Spinal cord (tissue), 10 donors: Measurements from ENCODE around the gene SLX1A. TPM values are rescaled to one million over a fixed set of nuclear protein-coding genes. Genes with fewer than 3 reads are reported as not detected.
"Not testable (repeated sequence)": the region's sequence is repeated elsewhere in the genome, so short reads cannot be mapped to it uniquely, and the experiment has no call there.

ENCODE experiments used
- DNase-seq, 6 donors: peaks; one replicate each; pipeline versions ENCODE4 v3.0.0 to v3.0.0-alpha.2; 2013 to 2015; ENCODE audit warnings: low spot score in 6 of 6, low read depth in 4 of 6
- H3K27ac ChIP-seq: one replicate; pipeline ENCODE4 v1.5.1; 2013; ENCODE audit warnings: low read depth, low read length, control low read depth
- H3K27me3 ChIP-seq: one replicate; pipeline ENCODE4 v1.6.1; 2013; ENCODE audit warnings: low read length; ENCODE audit not compliant: control insufficient read depth, insufficient read depth
- H3K36me3 ChIP-seq: one replicate; pipeline ENCODE4 v1.6.1; 2013; ENCODE audit warnings: low read length; ENCODE audit not compliant: control insufficient read depth, insufficient read depth
- H3K4me1 ChIP-seq: one replicate; pipeline ENCODE4 v1.6.1; 2013; ENCODE audit warnings: low read length; ENCODE audit not compliant: control insufficient read depth, insufficient read depth
- H3K4me3 ChIP-seq: one replicate; pipeline ENCODE4 v1.5.1; 2013; ENCODE audit warnings: low read depth, low read length, control low read depth
- H3K9me3 ChIP-seq: one replicate; pipeline ENCODE4 v1.6.1; 2013; ENCODE audit warnings: low read length; ENCODE audit not compliant: control insufficient read depth, insufficient read depth
- WGBS: methylation state at CpG from one replicate; pipeline ENCODE4 v1.1.5; 2013; ENCODE audit warnings: missing lambda C conversion rate; ENCODE audit not compliant: insufficient coverage; 5-methylcytosine and 5-hydroxymethylcytosine counted together
- polyA plus RNA-seq, 2 donors: library from polyadenylated mRNA; unstranded; fragments of 120-200 nt; gene quantifications; one replicate each; pipeline ENCODE4 v1.2.1, GENCODE V29; 2013; ENCODE audit not compliant: insufficient read length in 2 of 2
- total RNA-seq, 2 donors: library from RNA; depleted of rRNA in 1 of 2; stranded (reverse); fragments of 120-200 nt in 1 of 2; fragments of >200 nt in 1 of 2; gene quantifications; one replicate each; pipeline versions ENCODE4 v1.2.3 to v1.2.4, GENCODE V29; 2013 to 2014
- donor health status: healthy.

SLX1A gene
- total and polyA plus RNA-seq, 4 donors = 4.5 to 47.2 (median 28.2) TPM

- no peak overlapping the region for H3K4me3 ChIP-seq
- peaks cover 35% of the 10 kb centered on the region for H3K36me3 ChIP-seq
- no peak for DNase-seq
- no peak overlapping the region for H3K27ac ChIP-seq
- H3K9me3 ChIP-seq = no peaks in the 10 kb centered on the region
- H3K4me1 ChIP-seq = peaks cover 37% of the 10 kb centered on the region
- 93% methylated on average over 16 of the region's 23 CpGs for WGBS
- no peaks in the 10 kb centered on the region for H3K27me3 ChIP-seq
Measured at GRCh38 chr16:30187971-30188561, 5.6 kb upstream of the SLX1A start.

- Histone ChIP-seq H3K36me3 (peaks cover 22% of the 10 kb centered on the region), H3K4me1 (peaks cover 13% of the 10 kb centered on the region)
- not testable (repeated sequence) for H3K4me3 ChIP-seq, DNase-seq, H3K9me3 ChIP-seq, H3K27me3 ChIP-seq, H3K27ac ChIP-seq
- WGBS = no CpG with 5 or more reads among the region's 12 CpGs
Measured at GRCh38 chr16:30191158-30191557, 2.5 kb upstream of the SLX1A start.

DNA sequence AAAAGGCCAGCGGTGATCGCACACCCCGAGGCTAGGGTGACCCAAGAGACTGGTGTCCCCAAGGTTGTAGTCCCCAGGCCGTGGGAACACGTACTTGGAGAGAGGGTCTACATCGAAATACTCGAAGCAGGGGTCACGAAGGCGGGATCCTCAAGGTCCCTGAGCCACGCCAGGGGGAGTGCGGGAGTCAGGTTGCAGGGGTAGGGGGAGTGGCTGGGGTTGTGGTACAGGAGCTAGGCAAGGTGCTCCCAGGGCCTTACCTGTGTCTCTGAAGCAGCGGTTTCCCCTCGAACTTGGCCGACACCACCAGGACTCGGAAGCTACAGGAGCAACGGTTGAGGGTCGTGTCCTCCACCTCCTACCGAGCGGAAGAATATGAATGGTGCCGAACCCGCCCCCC is 577 bp upstream of the SLX1A start:
- no CpG with 5 or more reads among the region's 21 CpGs for whole genome bisulfite sequencing
- H3K36me3 ChIP-seq, H3K4me3 ChIP-seq, H3K27me3 ChIP-seq, H3K4me1 ChIP-seq, H3K27ac ChIP-seq, H3K9me3 ChIP-seq, DNase-seq: not testable (repeated sequence)

DNA sequence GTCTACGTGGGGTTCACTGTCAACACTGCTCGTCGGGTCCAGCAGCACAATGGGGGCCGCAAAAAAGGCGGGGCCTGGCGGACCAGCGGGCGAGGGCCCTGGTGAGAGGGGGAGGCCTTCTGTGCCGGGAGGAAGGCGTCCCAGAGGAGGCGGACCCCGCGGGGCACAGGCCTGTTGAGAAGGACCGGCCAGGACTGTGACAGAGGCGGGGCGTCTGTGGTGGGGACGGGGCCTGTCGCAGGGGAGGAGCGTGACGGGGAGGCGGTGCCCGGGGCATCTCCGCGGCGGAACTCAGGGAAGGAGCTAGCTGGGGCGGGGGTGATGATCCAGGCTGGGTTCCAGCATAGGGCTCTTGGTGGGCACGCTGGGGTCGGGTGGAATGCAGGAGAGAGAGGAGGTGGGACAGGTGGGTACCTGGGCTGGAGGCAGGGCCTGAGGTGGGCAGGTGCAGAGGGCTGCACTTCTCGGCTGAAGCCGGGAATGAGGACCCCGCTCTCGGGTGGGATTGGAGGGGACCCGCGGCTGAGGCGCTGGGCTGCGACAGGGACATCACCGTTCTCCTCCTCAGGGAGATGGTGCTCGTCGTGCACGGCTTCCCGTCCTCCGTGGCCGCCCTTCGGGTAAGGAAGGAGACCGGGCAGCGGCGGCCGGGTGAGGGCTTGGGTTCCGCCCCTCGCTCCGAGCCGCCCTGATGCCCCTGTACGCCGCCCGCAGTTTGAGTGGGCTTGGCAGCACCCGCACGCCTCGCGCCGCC is 674 bp downstream of the SLX1A start:
- H3K27ac ChIP-seq, H3K36me3 ChIP-seq, H3K9me3 ChIP-seq, DNase-seq, H3K4me1 ChIP-seq, H3K27me3 ChIP-seq: not testable (repeated sequence)
- 2% methylated on average over 8 of the region's 60 CpGs for WGBS
- H3K4me3 ChIP-seq = peak overlapping the region; percentile 20

GRCh38 chr16:30197001-30197400 is 3.3 kb downstream of the SLX1A start:
- not testable (repeated sequence) for H3K4me1 ChIP-seq, H3K27ac ChIP-seq, DNase-seq, H3K9me3 ChIP-seq, H3K27me3 ChIP-seq, H3K4me3 ChIP-seq, H3K36me3 ChIP-seq
- WGBS = no CpG with 5 or more reads among the region's 2 CpGs

- not testable (repeated sequence) for H3K27ac ChIP-seq, H3K4me1 ChIP-seq, H3K4me3 ChIP-seq, DNase-seq, H3K9me3 ChIP-seq, H3K27me3 ChIP-seq, H3K36me3 ChIP-seq
- no CpG with 5 or more reads among the region's 3 CpGs for WGBS
Measured at GRCh38 chr16:30199049-30199448, 5.4 kb downstream of the SLX1A start, which contains the start of gene SULT1A3. SULT1A3 (plus strand) TSS chr16:30199255; CDS start chr16:30200729, 1,474 bp downstream.

- H3K36me3 ChIP-seq, H3K27me3 ChIP-seq, H3K9me3 ChIP-seq, H3K27ac ChIP-seq, DNase-seq, H3K4me3 ChIP-seq, H3K4me1 ChIP-seq: not testable (repeated sequence)
- no CpG with 5 or more reads among the region's 15 CpGs for WGBS
Measured at GRCh38 chr16:30199608-30200343, 6.1 kb downstream of the SLX1A start.

DNA sequence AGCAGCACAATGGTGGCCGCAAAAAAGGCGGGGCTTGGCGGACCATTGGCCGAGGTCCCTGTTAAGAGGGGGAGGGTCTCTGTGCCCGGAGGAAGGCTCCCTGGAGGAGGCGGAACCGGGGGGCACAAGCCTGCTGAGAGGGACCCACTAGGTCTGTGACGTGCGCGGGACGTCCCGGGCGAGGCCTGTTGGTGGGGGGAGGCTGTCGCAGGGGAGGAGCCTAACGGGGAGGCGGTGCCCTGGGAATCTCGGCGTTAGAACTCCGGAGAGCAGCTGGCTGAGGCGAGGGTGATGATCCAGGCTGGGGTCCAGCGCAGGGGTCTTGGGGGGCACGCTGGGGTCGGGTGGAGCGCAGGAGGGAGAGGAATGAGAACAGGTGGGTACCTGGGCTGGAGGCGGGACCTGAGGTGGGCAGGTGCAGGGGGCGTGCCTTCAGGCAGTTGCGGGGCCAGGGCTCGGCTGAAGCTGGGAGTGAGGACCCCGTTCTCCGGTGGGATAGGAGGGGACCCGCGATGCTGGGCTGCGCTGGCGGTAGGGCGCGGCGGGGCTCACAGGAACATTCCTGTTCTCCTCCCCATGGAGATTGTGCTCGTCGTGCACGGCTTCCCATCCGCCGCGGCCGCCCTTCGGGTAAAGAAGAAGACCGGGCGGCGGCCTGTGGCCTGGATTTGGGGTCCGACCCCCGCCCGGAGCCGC is 12.0 kb downstream of the SLX1A start:
- H3K27me3 ChIP-seq, H3K36me3 ChIP-seq, H3K9me3 ChIP-seq, H3K4me1 ChIP-seq, DNase-seq, H3K27ac ChIP-seq: not testable (repeated sequence)
- WGBS = 0% methylated on average over 6 of the region's 52 CpGs
- peak overlapping the region; percentile 29 for H3K4me3 ChIP-seq

- not testable (repeated sequence) for H3K9me3 ChIP-seq, H3K27me3 ChIP-seq, H3K36me3 ChIP-seq, DNase-seq, H3K4me1 ChIP-seq, H3K27ac ChIP-seq
- WGBS = no CpG with 5 or more reads among the region's 33 CpGs
- H3K4me3 ChIP-seq = peak overlapping the region; percentile 29
Measured at GRCh38 chr16:30206252-30206651, 12.6 kb downstream of the SLX1A start.
